PC-9 (cell line): ENCODE data around the gene LRSAM1. TPM values are rescaled to one million over a fixed set of nuclear protein-coding genes. Genes with fewer than 3 reads are reported as not detected.

ENCODE experiments used
- BruUV-seq: library from RNA; stranded (reverse); fragments of 400-500 nt; replicated peaks from 2 replicates; lab custom pipeline; 2021; lab: Mats Ljungman, UMichigan
- CTCF ChIA-PET: fragments of 300-600 bp; sonication (Branson Sonifier 250); formaldehyde crosslinking; loops from one replicate; lab custom pipeline; 2022; ENCODE audit warnings: antibody characterized with exemption; lab: Charles Lee
- POLR2A ChIA-PET: fragments of 300-600 bp; sonication (Branson Sonifier 250); formaldehyde crosslinking; loops from one replicate; lab custom pipeline; 2022; ENCODE audit warnings: antibody characterized with exemption; ENCODE audit not compliant: unreplicated experiment; lab: Charles Lee
- DNase-seq, 2 experiments: peaks; one replicate each; pipeline versions ENCODE4 v3.0.0 to v3.0.0-alpha.2; 2015 to 2022; ENCODE audit warnings: mixed read lengths in 1 of 2
- H2AFZ ChIP-seq: fragments of 200-600 bp; sonication (generic); 2 replicates; pipeline ENCODE4 v1.8.1; 2017; ENCODE audit warnings: antibody characterized with exemption
- H3F3A ChIP-seq: fragments of 200-600 bp; sonication (generic); 2 replicates; pipeline ENCODE4 v1.8.1; 2017; ENCODE audit warnings: antibody characterized with exemption, mild to moderate bottlenecking, low read depth; ENCODE audit not compliant: insufficient read depth
- H3K27ac ChIP-seq: fragments of 200-600 bp; sonication (generic); 2 replicates; pipeline ENCODE4 v1.6.1; 2016; ENCODE audit warnings: mixed run types
- H3K27me3 ChIP-seq: fragments of 200-600 bp; sonication (generic); 2 replicates; pipeline ENCODE4 v1.6.1; 2016; ENCODE audit warnings: low read depth, mixed run types; ENCODE audit not compliant: insufficient read depth
- H3K36me3 ChIP-seq: fragments of 200-600 bp; sonication (generic); 2 replicates; pipeline ENCODE4 v1.6.1; 2016; ENCODE audit warnings: low read depth, mixed run types
- H3K4me1 ChIP-seq: fragments of 200-600 bp; sonication (generic); replicated peaks from 2 replicates; pipeline ENCODE4 v1.6.1; 2016; ENCODE audit warnings: mixed run types; ENCODE audit not compliant: insufficient read depth
- H3K4me2 ChIP-seq: fragments of 200-600 bp; sonication (generic); 2 replicates; pipeline ENCODE4 v1.6.1; 2017; ENCODE audit warnings: mixed run types
- H3K4me3 ChIP-seq: fragments of 200-600 bp; sonication (generic); 2 replicates; pipeline ENCODE4 v1.6.1; 2016; ENCODE audit warnings: mixed run types
- H3K79me2 ChIP-seq: fragments of 200-600 bp; sonication (generic); 2 replicates; pipeline ENCODE4 v1.6.1; 2017; ENCODE audit warnings: low read depth, mixed run types
- H3K9me2 ChIP-seq: fragments of 200-600 bp; sonication (generic); 2 replicates; pipeline ENCODE4 v1.8.1; 2017; ENCODE audit warnings: mild to moderate bottlenecking; ENCODE audit not compliant: insufficient read depth
- H3K9me3 ChIP-seq: fragments of 200-600 bp; sonication (generic); 2 replicates; pipeline ENCODE4 v1.8.1; 2016; ENCODE audit warnings: low read depth; ENCODE audit not compliant: insufficient read depth
- H4K20me1 ChIP-seq: fragments of 200-600 bp; sonication (generic); 2 replicates; pipeline ENCODE4 v1.8.1; 2017; ENCODE audit not compliant: insufficient read depth
- EZH2 ChIP-seq: fragments of 200-600 bp; sonication (generic); IDR thresholded peaks from 2 replicates; pipeline ENCODE4 v1.8.0; 2017; ENCODE audit warnings: antibody characterized with exemption, low read depth
- intact Hi-C: fragments of 100-400 bp; cut with micrococcal nuclease; formaldehyde crosslinking; loops from one replicate; pipeline ENCODE4 v1.10.0; 2022; ENCODE audit not compliant: unreplicated experiment
- total RNA-seq: library from RNA; stranded (reverse); gene quantifications from 2 replicates; pipeline ENCODE4 v1.2.3, GENCODE V29; 2021
- TF ChIP-seq, protein P1 (sequence below): fragments of 200-600 bp; sonication (generic); conservative IDR thresholded peaks from 2 replicates; pipeline ENCODE4 v1.6.1; 2017; ENCODE audit warnings: mixed run types, antibody characterized with exemption, mild to moderate bottlenecking, moderate library complexity

Gene LRSAM1
- total RNA-seq, 1 experiment from 2014 or later = 44.0 TPM

DNA sequence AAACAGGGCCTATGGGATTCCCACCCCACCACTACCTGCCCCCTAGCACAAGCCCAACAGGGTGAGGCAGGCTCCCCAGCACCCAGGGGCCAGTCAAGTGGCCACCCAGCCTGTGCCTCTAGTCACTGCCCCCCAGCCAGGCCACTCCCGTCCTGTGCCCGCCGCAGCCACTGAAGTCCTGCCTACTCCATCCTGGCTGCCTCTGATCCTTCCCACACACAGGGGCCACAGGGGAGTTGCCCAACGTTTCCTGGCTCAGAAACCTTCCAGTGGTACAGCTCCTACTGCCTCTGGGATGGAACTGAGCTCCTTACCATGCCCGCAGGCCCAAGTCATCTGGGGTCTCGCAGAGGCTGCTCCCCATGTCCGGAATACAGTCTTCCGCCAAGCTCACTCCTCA lies 90.6 kb downstream of the LRSAM1 start:
- peaks cover 54% of the 10 kb centered on the region for H3K4me1 ChIP-seq
- no peaks in the 10 kb centered on the region for H3K27me3 ChIP-seq
- H3K4me3 ChIP-seq = no peak overlapping the region
- ChIA-PET POLR2A (no interaction called here), CTCF (no interaction called here)
- no peak overlapping the region for H3K4me2 ChIP-seq
- intact Hi-C loops = no loop called here
- BruUV-seq = no TSS peak
- peaks cover 94% of the 10 kb centered on the region for H3K79me2 ChIP-seq
- TF ChIP-seq EZH2 = no peak
- TF ChIP-seq, protein P1, sequence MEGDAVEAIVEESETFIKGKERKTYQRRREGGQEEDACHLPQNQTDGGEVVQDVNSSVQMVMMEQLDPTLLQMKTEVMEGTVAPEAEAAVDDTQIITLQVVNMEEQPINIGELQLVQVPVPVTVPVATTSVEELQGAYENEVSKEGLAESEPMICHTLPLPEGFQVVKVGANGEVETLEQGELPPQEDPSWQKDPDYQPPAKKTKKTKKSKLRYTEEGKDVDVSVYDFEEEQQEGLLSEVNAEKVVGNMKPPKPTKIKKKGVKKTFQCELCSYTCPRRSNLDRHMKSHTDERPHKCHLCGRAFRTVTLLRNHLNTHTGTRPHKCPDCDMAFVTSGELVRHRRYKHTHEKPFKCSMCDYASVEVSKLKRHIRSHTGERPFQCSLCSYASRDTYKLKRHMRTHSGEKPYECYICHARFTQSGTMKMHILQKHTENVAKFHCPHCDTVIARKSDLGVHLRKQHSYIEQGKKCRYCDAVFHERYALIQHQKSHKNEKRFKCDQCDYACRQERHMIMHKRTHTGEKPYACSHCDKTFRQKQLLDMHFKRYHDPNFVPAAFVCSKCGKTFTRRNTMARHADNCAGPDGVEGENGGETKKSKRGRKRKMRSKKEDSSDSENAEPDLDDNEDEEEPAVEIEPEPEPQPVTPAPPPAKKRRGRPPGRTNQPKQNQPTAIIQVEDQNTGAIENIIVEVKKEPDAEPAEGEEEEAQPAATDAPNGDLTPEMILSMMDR = no peak
- H3F3A ChIP-seq = peaks cover 37% of the 10 kb centered on the region
- H3K27ac ChIP-seq = no peak overlapping the region
- no peak for DNase-seq
- no peaks in the 10 kb centered on the region for H3K36me3 ChIP-seq
- H2AFZ ChIP-seq = no peak overlapping the region
- H3K9me2 ChIP-seq = no peaks in the 10 kb centered on the region
- H4K20me1 ChIP-seq = peaks cover 62% of the 10 kb centered on the region
- H3K9me3 ChIP-seq = no peaks in the 10 kb centered on the region

DNA sequence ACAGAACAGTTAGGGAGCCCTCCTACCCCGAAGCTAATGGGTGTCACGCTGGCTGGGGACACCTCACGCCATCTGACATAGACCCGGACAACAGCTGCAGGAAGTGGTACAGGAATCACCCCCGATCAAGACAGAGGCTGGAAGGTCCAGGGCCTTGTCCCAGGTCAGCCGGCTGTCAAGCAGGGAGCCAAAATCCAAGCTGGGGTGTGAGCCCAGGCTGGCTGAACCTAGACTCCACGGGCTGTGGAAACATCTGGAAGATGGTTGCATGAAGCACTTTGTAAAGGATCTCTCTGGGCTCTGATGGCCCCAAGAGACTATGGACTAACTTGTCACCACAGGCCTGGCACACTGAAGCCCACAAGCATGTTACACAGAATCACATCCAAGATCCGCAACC lies 91.9 kb downstream of the LRSAM1 start:
- Histone ChIP-seq H3K36me3 (no peaks in the 10 kb centered on the region), H3K79me2 (peaks cover 94% of the 10 kb centered on the region), H3K9me3 (no peaks in the 10 kb centered on the region), H3K27me3 (no peaks in the 10 kb centered on the region), H3K4me1 (peaks cover 67% of the 10 kb centered on the region), H4K20me1 (peaks cover 49% of the 10 kb centered on the region), H3F3A (peaks cover 45% of the 10 kb centered on the region), H3K9me2 (no peaks in the 10 kb centered on the region), H3K27ac (no peak overlapping the region), H2AFZ (no peak overlapping the region), H3K4me3 (no peak overlapping the region), H3K4me2 (no peak overlapping the region)
- DNase-seq = no peak
- BruUV-seq = no TSS peak
- CTCF ChIA-PET = interaction anchor here (0.5 kb wide), 1 partner anchor 32 kb away, joined by 4 read pairs; no protein-coding TSS in a partner anchor
- POLR2A ChIA-PET = no interaction called here
- intact Hi-C loops = no loop called here
- no peak for TF ChIP-seq EZH2
- TF ChIP-seq, protein P1 = no peak

DNA sequence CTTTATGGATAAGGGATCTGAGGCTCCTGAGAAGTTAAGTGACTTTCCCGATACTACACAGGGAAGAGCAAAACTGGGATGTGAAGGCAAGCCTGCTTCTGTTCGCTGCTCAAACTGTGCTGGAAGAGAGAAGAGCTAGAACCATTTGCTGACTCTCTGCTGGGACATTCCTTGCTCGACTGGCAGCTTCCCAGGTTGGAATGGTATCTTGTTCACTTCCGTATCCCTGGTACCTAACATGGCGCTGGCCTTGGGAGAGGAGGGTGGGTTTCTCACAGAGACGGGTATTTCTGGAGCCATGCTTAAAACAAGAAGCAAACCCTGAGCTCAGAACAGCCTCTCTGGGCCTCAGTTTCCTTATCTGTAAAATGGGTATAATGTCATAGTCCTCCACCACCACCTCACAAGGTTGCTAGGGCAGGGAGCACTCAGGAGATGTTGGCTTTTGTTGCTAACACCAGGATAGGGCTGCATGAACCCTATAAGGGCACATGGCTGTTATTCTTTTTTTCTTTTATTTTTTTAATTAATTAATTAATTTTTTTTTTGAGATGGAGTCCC lies 92.7 kb downstream of the LRSAM1 start:
- peak in 1 of 2 experiments; percentile 32 for DNase-seq
- no peak overlapping the region; the same call in 1 of the 2 replicates for H3K27ac ChIP-seq
- H3K4me3 ChIP-seq = no peak overlapping the region
- no peaks in the 10 kb centered on the region for H3K27me3 ChIP-seq
- H3K4me1 ChIP-seq = peaks cover 73% of the 10 kb centered on the region
- H3K4me2 ChIP-seq = no peak overlapping the region
- peaks cover 48% of the 10 kb centered on the region for H4K20me1 ChIP-seq
- intact Hi-C loops = loop anchor here (2.0 kb wide), 1 partner anchor 39 kb away; no protein-coding TSS in a partner anchor
- H3K9me3 ChIP-seq = no peaks in the 10 kb centered on the region
- no peak for TF ChIP-seq EZH2
- TF ChIP-seq, protein P1 = no peak
- peaks cover 48% of the 10 kb centered on the region for H3F3A ChIP-seq
- H3K79me2 ChIP-seq = peaks cover 94% of the 10 kb centered on the region
- H2AFZ ChIP-seq = no peak overlapping the region
- BruUV-seq = no TSS peak
- no peaks in the 10 kb centered on the region for H3K9me2 ChIP-seq
- CTCF ChIA-PET = no interaction called here
- H3K36me3 ChIP-seq = no peaks in the 10 kb centered on the region
- POLR2A ChIA-PET = no interaction called here
